ENCODE measurements around the gene SLF2.

- TF ChIP-seq CTCF (IDR thresholded peaks at IDR 0.05 in 8 of 11, conservative IDR thresholded peaks at IDR 0.05 in 3 of 11) (no peak), POLR2A (IDR thresholded peaks at IDR 0.05) (no peak), POLR2AphosphoS5 (IDR thresholded peaks at IDR 0.05) (no peak)
These were observed 45.4 kb upstream of the SLF2 start for GRCh38 chr10:100867261-100867963.
